SH-SY5Y (cell line): Measurements from ENCODE around the gene NARF.

Experiments used
- GATA2 ChIP-seq: IDR thresholded peaks from 2 replicates; pipeline ENCODE4 v1.6.1; 2011; ENCODE audit warnings: mild to moderate bottlenecking, low read depth, low read length
- GATA3 ChIP-seq: IDR thresholded peaks from 2 replicates; pipeline ENCODE4 v1.6.1; 2011; ENCODE audit warnings: low read depth, mild to moderate bottlenecking, low read length, moderate library complexity

GRCh38 chr17:82494236-82495055 lies 35.9 kb downstream of the NARF start:
- TF ChIP-seq GATA2 (peak; percentile 93), GATA3 (no peak)
